Lower lobe of right lung (tissue), 2 donors: ENCODE results near the gene SPATA22. TPM values are rescaled to one million over a fixed set of nuclear protein-coding genes. Genes with fewer than 3 reads are reported as not detected.
"Not testable (repeated sequence)": the region's sequence is repeated elsewhere in the genome, so short reads cannot be mapped to it uniquely, and the experiment has no call there.

Experiments used
- ATAC-seq, 2 donors: fragments of 200-7000 bp; cut with Tn5 transposase; one replicate each; pipeline ENCODE4 v1.9.1; 2020 to 2022; ENCODE audit warnings: mild to moderate bottlenecking in 2 of 2, moderate library complexity in 2 of 2
- DNase-seq: peaks from one replicate; pipeline ENCODE4 v3.0.0-alpha.2; 2020
- H3K27ac ChIP-seq: fragments of 200-600 bp; one replicate; pipeline ENCODE4 v1.8.0; 2022
- H3K27me3 ChIP-seq: fragments of 200-600 bp; one replicate; pipeline ENCODE4 v1.8.0; 2022; ENCODE audit warnings: low read depth
- H3K36me3 ChIP-seq: fragments of 200-600 bp; one replicate; pipeline ENCODE4 v1.8.0; 2022; ENCODE audit warnings: mild to moderate bottlenecking
- H3K4me1 ChIP-seq: fragments of 200-600 bp; one replicate; pipeline ENCODE4 v1.8.0; 2022
- H3K4me3 ChIP-seq: fragments of 200-600 bp; one replicate; pipeline ENCODE4 v1.8.0; 2022; ENCODE audit warnings: mild to moderate bottlenecking
- H3K9me3 ChIP-seq: fragments of 200-600 bp; one replicate; pipeline ENCODE4 v1.8.0; 2022
- CTCF ChIP-seq: fragments of 200-600 bp; IDR thresholded peaks from one replicate; pipeline ENCODE4 v1.8.0; 2022; ENCODE audit warnings: antibody characterized with exemption, mild to moderate bottlenecking
- intact Hi-C: fragments of 100-400 bp; cut with DNase I; formaldehyde crosslinking; loops from one replicate; pipeline ENCODE4 v1.11.0; 2022
- total RNA-seq: library from RNA; stranded (reverse); fragmentation: NEBNext Ultra II Directional; extraction: Animal tissue kit (Norgen Biotek cat#: 25700); gene quantifications from one replicate; pipeline ENCODE4 v1.2.1, GENCODE V29; 2021
- donor health status: DM: no; HTN: yes; CAD: no; lungs with severe emphysema.

SPATA22 gene
- total RNA-seq, 1 donor from 2014 or later = 0.53 TPM

GRCh38 chr17:3438368-3438767 lies 33.3 kb downstream of the SPATA22 start:
- ATAC-seq (no peak), DNase-seq (no peak)
- Histone ChIP-seq H3K27ac (no peak overlapping the region), H3K36me3 (no peaks in the 10 kb centered on the region), H3K4me3 (no peak overlapping the region), H3K4me1 (no peaks in the 10 kb centered on the region), H3K27me3 (no peaks in the 10 kb centered on the region), H3K9me3 (no peaks in the 10 kb centered on the region)
- intact Hi-C loops = no loop called here
- no peak for TF ChIP-seq CTCF

- peaks cover 10% of the 10 kb centered on the region for H3K9me3 ChIP-seq
Observed at GRCh38 chr17:3433741-3434140, 37.9 kb downstream of the SPATA22 start, which contains the start of gene OR1E2. TSS of gene OR1E2 (minus strand) at chr17:3433841. CDS start at chr17:3433841, 0 bp downstream.

GRCh38 chr17:3433215-3433614 lies 38.4 kb downstream of the SPATA22 start:
- H3K27me3 ChIP-seq, H3K4me3 ChIP-seq, intact Hi-C loops, H3K36me3 ChIP-seq, H3K9me3 ChIP-seq, H3K4me1 ChIP-seq, H3K27ac ChIP-seq: not testable (repeated sequence)
- peak; percentile 59 for DNase-seq
- peak; percentile 44 to 85 for ATAC-seq

More at GRCh38 chr17:3433741-3434140, 37.9 kb downstream of the SPATA22 start, which contains the start of gene OR1E2:
- H3K4me1 ChIP-seq = no peaks in the 10 kb centered on the region
- no peaks in the 10 kb centered on the region for H3K36me3 ChIP-seq
- no peak within 1 kb of the TSS for H3K27ac ChIP-seq
- intact Hi-C loops = no loop called here
- no peak within 1 kb of the TSS for H3K4me3 ChIP-seq
- DNase-seq (no peak), ATAC-seq (no peak)
- no peaks in the 10 kb centered on the region for H3K27me3 ChIP-seq
- TF ChIP-seq CTCF = no peak

GRCh38 chr17:3418222-3418621 lies 53.4 kb downstream of the SPATA22 start:
- no peak for ATAC-seq
- TF ChIP-seq CTCF = no peak
- no peak for DNase-seq
- Histone ChIP-seq H3K36me3 (no peaks in the 10 kb centered on the region), H3K4me3 (no peak overlapping the region), H3K4me1 (no peaks in the 10 kb centered on the region), H3K9me3 (no peaks in the 10 kb centered on the region), H3K27me3 (no peaks in the 10 kb centered on the region), H3K27ac (no peak overlapping the region)
- intact Hi-C loops = no loop called here

- H3K27ac ChIP-seq = no peak overlapping the region
- intact Hi-C loops = no loop called here
- no peaks in the 10 kb centered on the region for H3K27me3 ChIP-seq
- H3K4me3 ChIP-seq = no peak overlapping the region
- DNase-seq = no peak
- TF ChIP-seq CTCF = no peak
- H3K9me3 ChIP-seq = no peaks in the 10 kb centered on the region
- no peak for ATAC-seq
- H3K4me1 ChIP-seq = no peaks in the 10 kb centered on the region
- H3K36me3 ChIP-seq = no peaks in the 10 kb centered on the region
Observed at GRCh38 chr17:3415610-3416009, 56.0 kb downstream of the SPATA22 start.

- ATAC-seq, H3K9me3 ChIP-seq, H3K27ac ChIP-seq, H3K4me3 ChIP-seq, H3K4me1 ChIP-seq, H3K36me3 ChIP-seq, DNase-seq, intact Hi-C loops, H3K27me3 ChIP-seq: not testable (repeated sequence)
Observed at GRCh38 chr17:3412216-3412615, 59.4 kb downstream of the SPATA22 start.

- ATAC-seq (no peak), DNase-seq (no peak)
- H3K27ac ChIP-seq = no peak within 1 kb of the TSS
- H3K4me3 ChIP-seq = no peak within 1 kb of the TSS
- intact Hi-C loops = no loop called here
- no peak for TF ChIP-seq CTCF
- peaks cover 4% of the 10 kb centered on the region for H3K9me3 ChIP-seq
- H3K4me1 ChIP-seq = no peaks in the 10 kb centered on the region
- no peaks in the 10 kb centered on the region for H3K36me3 ChIP-seq
- no peaks in the 10 kb centered on the region for H3K27me3 ChIP-seq
Observed at GRCh38 chr17:3411070-3411469, 60.5 kb downstream of the SPATA22 start, which contains the start of gene OR3A3. TSS of gene OR3A3 (plus strand) at chr17:3411370.

GRCh38 chr17:3403856-3404255 lies 67.8 kb downstream of the SPATA22 start:
- H3K9me3 ChIP-seq, intact Hi-C loops, H3K4me3 ChIP-seq, ATAC-seq, H3K27ac ChIP-seq, H3K36me3 ChIP-seq, H3K4me1 ChIP-seq, H3K27me3 ChIP-seq, DNase-seq: not testable (repeated sequence)
